Subcutaneous adipose tissue (tissue), 4 donors: ENCODE data around the gene MAPK4. TPM values are rescaled to one million over a fixed set of nuclear protein-coding genes. Genes with fewer than 3 reads are reported as not detected.

Experiments
- total RNA-seq, 4 donors: library from RNA; depleted of rRNA; stranded (reverse); fragments of >200 nt; gene quantifications; one replicate each; pipeline ENCODE4 v1.1.0, GENCODE V29; 2016
- TF ChIP-seq, protein P1 (sequence below): fragments of 450-650 bp; IDR thresholded peaks from one replicate; pipeline ENCODE4 v1.5.1; 2016; ENCODE audit warnings: low read depth, mild to moderate bottlenecking, control low read depth, antibody characterized with exemption, moderate library complexity

The MAPK4 gene
- total RNA-seq, 4 donors from 2014 or later = 0.16 to 0.51 (median 0.22) TPM; not detected in 1

DNA sequence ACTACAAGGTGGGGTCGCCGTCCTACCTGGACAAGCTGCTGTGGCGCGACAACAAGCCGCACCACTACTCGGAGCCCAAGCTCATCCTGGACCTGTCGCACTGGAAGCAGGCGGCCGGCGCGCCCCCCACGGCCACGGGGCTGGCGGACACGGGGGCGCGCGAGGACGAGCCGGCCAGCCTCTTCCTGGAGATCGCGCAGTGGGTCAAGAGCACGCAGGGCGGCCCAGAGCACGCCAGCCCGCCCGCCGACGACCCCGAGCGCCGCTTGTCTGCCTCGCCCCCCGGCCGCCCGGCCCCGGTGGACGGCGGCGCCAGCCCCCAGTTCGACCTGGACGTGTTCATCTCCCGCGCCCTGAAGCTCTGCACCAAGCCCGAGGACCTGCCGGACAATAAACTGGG is 169.5 kb downstream of the MAPK4 start:
- TF ChIP-seq, protein P1, sequence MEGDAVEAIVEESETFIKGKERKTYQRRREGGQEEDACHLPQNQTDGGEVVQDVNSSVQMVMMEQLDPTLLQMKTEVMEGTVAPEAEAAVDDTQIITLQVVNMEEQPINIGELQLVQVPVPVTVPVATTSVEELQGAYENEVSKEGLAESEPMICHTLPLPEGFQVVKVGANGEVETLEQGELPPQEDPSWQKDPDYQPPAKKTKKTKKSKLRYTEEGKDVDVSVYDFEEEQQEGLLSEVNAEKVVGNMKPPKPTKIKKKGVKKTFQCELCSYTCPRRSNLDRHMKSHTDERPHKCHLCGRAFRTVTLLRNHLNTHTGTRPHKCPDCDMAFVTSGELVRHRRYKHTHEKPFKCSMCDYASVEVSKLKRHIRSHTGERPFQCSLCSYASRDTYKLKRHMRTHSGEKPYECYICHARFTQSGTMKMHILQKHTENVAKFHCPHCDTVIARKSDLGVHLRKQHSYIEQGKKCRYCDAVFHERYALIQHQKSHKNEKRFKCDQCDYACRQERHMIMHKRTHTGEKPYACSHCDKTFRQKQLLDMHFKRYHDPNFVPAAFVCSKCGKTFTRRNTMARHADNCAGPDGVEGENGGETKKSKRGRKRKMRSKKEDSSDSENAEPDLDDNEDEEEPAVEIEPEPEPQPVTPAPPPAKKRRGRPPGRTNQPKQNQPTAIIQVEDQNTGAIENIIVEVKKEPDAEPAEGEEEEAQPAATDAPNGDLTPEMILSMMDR = no peak

DNA sequence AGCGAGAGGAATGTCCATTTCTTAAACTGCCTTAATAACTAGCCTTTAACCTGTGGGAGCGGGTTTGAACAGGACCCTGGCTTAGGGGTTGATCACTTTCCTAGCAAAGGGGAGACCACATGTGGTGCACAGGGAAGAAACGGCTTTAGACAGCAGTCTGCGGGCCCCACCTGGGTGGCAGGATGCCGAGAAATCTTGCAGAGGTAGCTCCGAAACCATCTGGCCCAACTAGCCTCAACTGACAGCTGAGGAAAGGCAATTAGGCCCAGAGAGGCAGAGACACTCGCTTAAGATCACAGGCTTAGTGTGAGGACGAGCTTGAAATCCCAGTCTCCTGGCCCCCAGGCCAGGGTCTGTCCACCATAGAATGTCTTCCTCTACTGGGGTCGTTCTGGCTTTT is 170.1 kb downstream of the MAPK4 start:
- TF ChIP-seq, protein P1 = no peak

DNA sequence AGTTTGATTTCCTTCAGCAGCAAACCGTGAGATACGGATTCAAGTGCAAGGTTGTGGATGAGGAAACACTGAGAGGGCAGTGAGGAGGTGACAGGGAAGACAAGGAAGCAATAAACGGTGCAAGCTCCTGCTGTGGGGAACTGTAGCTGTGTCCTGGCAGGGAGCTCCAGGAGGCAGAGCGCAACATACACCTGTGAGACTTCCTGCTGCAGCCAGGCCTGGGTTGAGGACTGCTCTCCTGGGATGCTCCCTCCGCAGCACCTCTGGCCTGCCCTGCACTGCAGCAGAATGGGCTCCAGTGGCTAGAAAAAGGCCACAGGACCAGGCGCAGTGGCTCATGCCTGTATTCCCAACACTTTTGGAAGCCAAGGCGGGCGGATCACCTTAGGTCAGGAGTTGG is 174.5 kb downstream of the MAPK4 start:
- TF ChIP-seq, protein P1 = no peak

DNA sequence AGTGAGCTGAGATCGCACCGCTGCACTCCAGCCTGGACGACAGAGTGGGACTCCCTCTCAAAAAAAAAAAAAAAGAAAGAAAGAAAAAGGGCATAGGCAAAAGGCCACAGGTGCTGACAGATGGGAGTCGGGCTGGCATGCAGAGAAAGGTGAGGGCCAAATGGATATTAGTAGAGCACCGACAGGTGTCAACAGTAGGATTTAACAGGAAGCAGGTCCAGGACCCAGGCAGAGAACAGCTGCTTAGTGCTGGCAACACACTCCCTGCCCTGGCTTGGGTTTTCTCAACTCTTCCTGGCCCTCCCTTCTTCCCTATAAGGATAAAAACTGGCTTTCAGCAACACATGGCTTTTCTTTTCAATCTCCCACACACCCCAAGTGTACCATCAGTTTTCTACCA is 175.0 kb downstream of the MAPK4 start:
- TF ChIP-seq, protein P1 = no peak

DNA sequence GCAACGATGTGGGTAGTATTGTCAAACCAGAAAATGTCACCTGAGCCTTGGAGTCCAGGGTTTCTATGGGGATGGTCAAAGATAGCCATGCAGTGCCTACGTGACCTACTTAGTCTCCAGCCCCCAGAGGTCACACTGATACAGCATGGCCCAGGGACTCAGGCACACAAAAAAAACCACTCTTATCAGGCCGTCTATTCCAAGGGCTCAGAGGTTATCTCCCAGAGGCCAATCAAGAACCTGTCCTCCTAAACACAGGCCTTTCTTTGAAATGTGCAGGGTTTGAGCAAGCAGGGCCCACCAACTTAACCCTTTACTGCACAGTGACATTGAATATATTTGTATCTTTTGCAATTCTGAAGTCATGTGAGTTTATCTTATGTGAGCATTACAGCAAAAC is 177.2 kb downstream of the MAPK4 start:
- TF ChIP-seq, protein P1 = no peak

DNA sequence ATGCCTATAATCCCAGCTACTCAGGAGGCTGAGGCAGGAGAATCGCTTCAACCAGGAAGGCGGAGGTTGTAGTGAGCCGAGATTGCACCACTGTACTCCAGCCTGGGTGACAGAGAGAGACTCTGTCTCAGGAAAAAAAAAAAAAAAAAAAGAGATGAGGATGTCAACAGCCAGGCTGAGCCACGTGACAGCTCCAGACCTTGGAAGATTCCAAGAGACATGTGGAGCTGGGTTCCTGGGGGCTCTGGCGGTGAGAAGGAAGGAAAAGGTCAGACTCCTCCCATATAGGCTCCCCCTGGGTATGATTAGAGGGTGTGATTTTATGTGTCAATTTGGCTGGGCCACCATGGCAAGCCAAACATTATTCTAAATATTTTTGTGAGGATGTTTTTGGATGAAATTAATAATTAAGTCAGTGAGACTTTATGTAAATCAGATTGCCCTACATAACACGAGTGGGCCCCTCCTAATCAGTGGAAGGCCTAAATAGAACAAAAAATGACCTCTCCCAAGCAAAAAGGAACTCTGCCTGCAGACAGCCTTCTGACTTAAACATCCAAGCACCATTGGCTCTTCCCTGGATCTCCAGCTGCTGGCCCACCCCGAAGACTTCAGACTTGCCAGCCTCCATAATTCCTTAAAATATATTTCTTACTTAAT is 178.3 kb downstream of the MAPK4 start:
- TF ChIP-seq, protein P1 = no peak

DNA sequence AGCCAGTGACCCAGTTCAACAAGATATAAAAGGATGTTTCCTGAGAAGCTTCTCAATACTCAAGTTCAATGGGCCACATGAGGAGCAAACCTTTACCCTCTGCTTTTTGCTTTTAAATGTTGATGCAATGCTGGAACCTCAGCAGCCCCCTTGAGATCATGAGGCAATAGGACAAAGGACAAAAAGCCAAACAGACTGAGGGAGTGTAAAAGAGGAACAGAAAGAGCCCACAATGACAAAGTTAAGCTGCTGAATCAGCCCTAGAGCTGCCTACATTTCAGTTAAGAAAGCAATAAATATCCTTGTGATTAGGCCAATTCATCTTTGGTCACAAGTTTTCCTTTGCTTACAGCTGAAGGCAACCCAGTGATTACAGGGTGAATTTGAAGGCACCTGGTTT is 183.1 kb downstream of the MAPK4 start:
- TF ChIP-seq, protein P1 = no peak
